K562 (cell line): ENCODE results near the gene ACTBL2. TPM values are rescaled to one million over a fixed set of nuclear protein-coding genes. Genes with fewer than 3 reads are reported as not detected.

Experiments
- ATAC-seq: fragments of 200-7000 bp; cut with Tn5 transposase; 3 replicates; pipeline ENCODE4 v1.9.1; 2020; ENCODE audit warnings: moderate library complexity
- BruUV-seq: library from RNA; stranded (reverse); fragments of 400-500 nt; replicated peaks from 2 replicates; lab custom pipeline; 2021; lab: Mats Ljungman, UMichigan
- CTCF ChIA-PET: fragments of 300-600 bp; formaldehyde crosslinking; extraction: SDS; loops from one replicate; lab custom pipeline; 2021; ENCODE audit warnings: low intra/inter-chr PET ratio; lab: Yijun Ruan, JAX
- POLR2A ChIA-PET: fragments of 300-600, 350-650 bp; sonication (Branson Sonifier 250); formaldehyde crosslinking; extraction: SDS; loops from one replicate; lab custom pipeline; 2021; ENCODE audit warnings: antibody characterized with exemption, inconsistent platforms; lab: Yijun Ruan, JAX
- DNase-seq, 4 experiments: peaks; one replicate each; pipeline versions ENCODE4 v3.0.0 to v3.0.0-alpha.2; 2011 to 2018; ENCODE audit warnings: low spot score in 3 of 4, mixed read lengths in 3 of 4; ENCODE audit errors: extremely low read depth in 1 of 4
- FAIRE-seq: peaks from 2 replicates; lab custom pipeline; 2011; peaks lifted over from hg19 to GRCh38; lab: Jason Lieb, UNC
- H2AFZ ChIP-seq: 2 replicates; pipeline ENCODE4 v1.6.0; 2011; ENCODE audit warnings: low read depth, low read length, control low read depth, inconsistent platforms
- H3K27ac ChIP-seq: fragments of 200-600 bp; 3 replicates; pipeline ENCODE4 v1.8.0; 2011; ENCODE audit warnings: low read depth, mild to moderate bottlenecking, control low read depth, inconsistent platforms, low read length, moderate library complexity, mixed read lengths; ENCODE audit errors: extremely low read depth
- H3K27me3 ChIP-seq, 2 experiments: fragments of 300-600 bp in 1 of 2; 2 replicates in 1 of 2; 3 replicates in 1 of 2; pipeline versions ENCODE4 v1.6.0 to v1.8.0; 2011; ENCODE audit warnings: inconsistent platforms in 2 of 2, low read length in 2 of 2, mild to moderate bottlenecking in 1 of 2, mixed read lengths in 1 of 2, moderate library complexity in 1 of 2; ENCODE audit not compliant: control insufficient read depth in 2 of 2, insufficient read depth in 2 of 2
- H3K36me3 ChIP-seq: fragments of 300-600 bp; 3 replicates; pipeline ENCODE4 v1.8.0; 2011; ENCODE audit warnings: mild to moderate bottlenecking, low read length, inconsistent platforms; ENCODE audit not compliant: control insufficient read depth, insufficient read depth
- H3K4me1 ChIP-seq, 2 experiments: fragments of 200-600 bp in 1 of 2; replicated peaks in 1 of 2; 2 replicates in 1 of 2; 3 replicates in 1 of 2; pipeline versions ENCODE4 v1.5.1 to v1.8.0; 2011; ENCODE audit warnings: inconsistent platforms in 2 of 2, low read length in 2 of 2, mild to moderate bottlenecking in 1 of 2, mixed read lengths in 1 of 2, moderate library complexity in 1 of 2; ENCODE audit not compliant: control insufficient read depth in 2 of 2, insufficient read depth in 2 of 2
- H3K4me2 ChIP-seq: 2 replicates; pipeline ENCODE4 v1.6.1; 2011; ENCODE audit warnings: low read length, control low read depth, inconsistent platforms, mixed read lengths; ENCODE audit not compliant: insufficient read depth
- H3K4me3 ChIP-seq: fragments of 200-600 bp; sonication (generic), shearing (Covaris generic); 2 replicates; pipeline ENCODE4 v1.5.1; 2016; ENCODE audit warnings: control low read depth, inconsistent platforms
- H3K79me2 ChIP-seq: fragments of 200-600 bp; 3 replicates; pipeline ENCODE4 v1.8.0; 2011; ENCODE audit warnings: low read length, inconsistent platforms; ENCODE audit not compliant: control insufficient read depth, insufficient read depth
- H3K9ac ChIP-seq, 2 experiments: 2 replicates each; pipeline versions ENCODE4 v1.6.0 to v1.6.1; 2011; ENCODE audit warnings: low read depth in 2 of 2, low read length in 2 of 2, control low read depth in 1 of 2, inconsistent platforms in 1 of 2, mild to moderate bottlenecking in 1 of 2, mixed read lengths in 1 of 2; ENCODE audit not compliant: insufficient read depth in 1 of 2
- H3K9me1 ChIP-seq: one replicate; pipeline ENCODE4 v1.6.0; 2011; ENCODE audit warnings: inconsistent platforms, mild to moderate bottlenecking, low read length, moderate library complexity; ENCODE audit not compliant: control insufficient read depth, insufficient read depth
- H3K9me3 ChIP-seq: replicated peaks from 2 replicates; pipeline ENCODE4 v1.5.1; 2011; ENCODE audit warnings: low read depth, low read length, inconsistent platforms; ENCODE audit not compliant: control insufficient read depth, insufficient read depth
- H4K20me1 ChIP-seq: replicated peaks from 2 replicates; pipeline ENCODE4 v1.6.1; 2011; ENCODE audit warnings: low read length, inconsistent platforms, mixed read lengths; ENCODE audit not compliant: control insufficient read depth, insufficient read depth
- ESRRB ChIP-seq: fragments of 250-450 bp; sonication (Bioruptor Pico); IDR thresholded peaks from 2 replicates; pipeline ENCODE4 v1.5.0; 2020; ENCODE audit warnings: mild to moderate bottlenecking, moderate library complexity, borderline replicate concordance
- ETV1 ChIP-seq: fragments of 450-650 bp; conservative IDR thresholded peaks from 2 replicates; pipeline ENCODE4 v1.6.1; 2016; ENCODE audit warnings: missing genetic modification characterization, control low read depth, low read depth, missing compliant biosample characterization
- GTF2F1 ChIP-seq: IDR thresholded peaks from 2 replicates; pipeline ENCODE4 v1.6.1; 2011; ENCODE audit warnings: low read depth, low read length, improper control_type of control experiment
- ILK ChIP-seq: fragments of 450-650 bp; IDR thresholded peaks from 2 replicates; pipeline ENCODE4 v1.6.1; 2016; ENCODE audit warnings: missing genetic modification characterization, low read depth, mild to moderate bottlenecking, missing compliant biosample characterization, moderate library complexity, borderline replicate concordance
- JUND ChIP-seq, 2 experiments: IDR thresholded peaks; 2 replicates in 1 of 2; 3 replicates in 1 of 2; pipeline ENCODE4 v1.6.1; 2011; ENCODE audit warnings: borderline replicate concordance in 2 of 2, low read depth in 2 of 2, low read length in 2 of 2, improper control_type of control experiment in 1 of 2, missing biosample characterization in 1 of 2, missing genetic modification characterization in 1 of 2, missing genetic modification reagents in 1 of 2
- MTA2 ChIP-seq: fragments of 450-650 bp; IDR thresholded peaks from 2 replicates; pipeline ENCODE4 v1.6.1; 2016; ENCODE audit warnings: low read depth
- RB1 ChIP-seq: fragments of 450-650 bp; IDR thresholded peaks from 2 replicates; pipeline ENCODE4 v1.6.1; 2017; ENCODE audit warnings: low read depth, mild to moderate bottlenecking
- SAFB2 ChIP-seq: fragments of 200-400 bp; formaldehyde crosslinking; IDR thresholded peaks from 2 replicates; pipeline ENCODE4 v1.6.1; 2018; ENCODE audit warnings: borderline replicate concordance, low read length, low read depth, moderate library complexity; ENCODE audit not compliant: severe bottlenecking
- SIX5 ChIP-seq, 2 experiments: IDR thresholded peaks; 2 replicates each; pipeline ENCODE4 v1.6.1; 2011; ENCODE audit warnings: low read length in 2 of 2, borderline replicate concordance in 1 of 2, low read depth in 1 of 2, mild to moderate bottlenecking in 1 of 2, moderate library complexity in 1 of 2; ENCODE audit not compliant: insufficient read depth in 1 of 2
- SMAD2 ChIP-seq: fragments of 150-350 bp; IDR thresholded peaks from 2 replicates; pipeline ENCODE4 v1.6.1; 2014; ENCODE audit warnings: low read depth, mild to moderate bottlenecking, low read length
- SMARCA4 ChIP-seq: fragments of 450-650 bp; IDR thresholded peaks from 2 replicates; pipeline ENCODE4 v1.6.1; 2016
- ZFP36 ChIP-seq: fragments of 150-350 bp; IDR thresholded peaks from 2 replicates; pipeline ENCODE4 v1.6.1; 2018; ENCODE audit warnings: low read length, low read depth; ENCODE audit not compliant: partially characterized antibody
- ZNF197 ChIP-seq: fragments of 200-800 bp; sonication (Bioruptor generic); IDR thresholded peaks from 2 replicates; pipeline ENCODE4 v1.6.1; 2016; ENCODE audit warnings: low read depth, missing genetic modification characterization, missing compliant biosample characterization
- ZNF561 ChIP-seq: fragments of 450-650 bp; formaldehyde crosslinking; conservative IDR thresholded peaks from 2 replicates; pipeline ENCODE4 v1.4.0; 2020; ENCODE audit warnings: mild to moderate bottlenecking, moderate library complexity
- WGBS: fragments of 100-300 bp; shearing (Covaris generic); methylation state at CpG from one replicate; pipeline ENCODE4 v1.1.6; 2016; ENCODE audit warnings: low coverage, mixed read lengths; ENCODE audit not compliant: insufficient coverage; ENCODE audit errors: missing lambda C conversion rate; 5-methylcytosine and 5-hydroxymethylcytosine counted together
- in situ Hi-C: fragments of 300-500 bp; cut with MboI; formaldehyde crosslinking; loops from 4 replicates; pipeline ENCODE4 v1.15.0; 2018; ENCODE audit warnings: inconsistent platforms, mixed read lengths
- intact Hi-C: fragments of 100-400 bp; cut with micrococcal nuclease; formaldehyde crosslinking; loops from 2 replicates; pipeline ENCODE4 v1.14.2; 2022
- polyA plus RNA-seq, 8 experiments: library from polyadenylated mRNA; depleted of rRNA in 4 of 8; stranded (reverse) in 5 of 8; unstranded in 3 of 8; fragments of >200 nt; fragmentation: Nextera tagmentation in 2 of 8; fragmentation: Illumina TruSeq in 1 of 8; extraction: Ambion mirVana in 2 of 8; extraction: Trizol in 1 of 8; gene quantifications; 2 replicates each; pipeline versions ENCODE4 v1.2.1 to v1.2.3, GENCODE V29; 2011 to 2014; ENCODE audit warnings: inconsistent platforms in 1 of 8, missing spikeins in 1 of 8
- total RNA-seq, 7 experiments: library from RNA; depleted of rRNA in 6 of 7; stranded (reverse); fragments of >200 nt in 6 of 7; fragmentation: Illumina TruSeq in 2 of 7; extraction: Trizol in 2 of 7; gene quantifications; 2 replicates each; pipeline versions ENCODE4 v1.2.1 to v1.2.3, GENCODE V29; 2011 to 2021; ENCODE audit warnings: low replicate concordance in 1 of 7
- TF ChIP-seq, protein P1 (sequence below): fragments of 450-650 bp; IDR thresholded peaks from 2 replicates; pipeline ENCODE4 v1.6.1; 2017; ENCODE audit warnings: antibody characterized with exemption, mild to moderate bottlenecking

ACTBL2 gene
- total and polyA plus RNA-seq, 9 of the 15 experiments (the other 6 are each of a cell fraction or from before 2014, with no cell fraction given): not detected

DNA sequence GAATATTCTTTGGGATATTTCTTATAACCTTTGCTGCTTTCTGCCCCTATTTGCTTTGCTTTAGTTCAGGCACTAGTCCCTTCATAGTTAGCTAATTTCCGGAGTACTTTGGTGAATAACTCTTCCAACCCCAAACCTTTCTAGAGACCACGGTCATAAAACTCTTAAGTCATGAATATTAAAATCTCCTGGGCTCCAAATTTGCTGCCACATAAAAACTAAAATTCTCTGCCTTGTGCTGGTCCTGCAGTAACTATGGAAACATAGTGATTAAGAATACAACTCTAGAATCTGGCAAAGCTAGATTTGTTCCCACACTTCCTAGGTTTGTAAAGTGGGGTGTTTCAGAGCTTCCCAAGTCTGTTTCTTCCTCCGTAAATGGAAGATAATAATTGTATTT, 10.0 kb upstream of the ACTBL2 start:
- Histone ChIP-seq H3K79me2 (no peaks in the 10 kb centered on the region), H3K4me1 (peaks cover 0 to 19% of the 10 kb centered on the region in 2 experiments; a peak in 4 of 5 replicates), H3K36me3 (no peaks in the 10 kb centered on the region), H3K4me2 (no peak overlapping the region), H3K9ac (no peak overlapping the region), H3K9me1 (no peaks in the 10 kb centered on the region), H2AFZ (no peak overlapping the region), H3K4me3 (no peak overlapping the region), H4K20me1 (no peaks in the 10 kb centered on the region), H3K27ac (no peak overlapping the region), H3K27me3 (no peaks in the 10 kb centered on the region), H3K9me3 (no peaks in the 10 kb centered on the region)
- CTCF ChIA-PET: no interaction called here
- WGBS: 24% methylated on average over 3 of the region's 3 CpGs
- BruUV-seq: no TSS peak
- in situ Hi-C loops (loop anchor here (25.0 kb wide), 1 partner anchor 970 kb away; the partner anchor contains the start of gene PLK2), intact Hi-C loops (no loop called here)
- FAIRE-seq (no peak), DNase-seq (no peak), ATAC-seq (no peak)
- POLR2A ChIA-PET: no interaction called here
- TF ChIP-seq ESRRB (CRISPR knock-in tag) (no peak), MTA2 (no peak), SMARCA4 (no peak), ILK (no peak), GTF2F1 (no peak), SMAD2 (no peak), ZFP36 (no peak), SAFB2 (no peak), SIX5 (IDR thresholded peaks at IDR 0.05; ENCODE audit: borderline replicate concordance in 1 of 2, insufficient read depth in 1 of 2, low read depth in 1 of 2, low read length in 2 of 2) (no peak), ZNF561 (CRISPR knock-in tag) (no peak), ZNF197 (CRISPR knock-in tag) (no peak), JUND (IDR thresholded peaks at IDR 0.05; ENCODE audit: borderline replicate concordance, low read depth, low read length) (no peak), JUND (tag; IDR thresholded peaks at IDR 0.05; ENCODE audit: borderline replicate concordance, low read depth, low read length) (no peak), RB1 (no peak), ETV1 (tag) (no peak)
- TF ChIP-seq, protein P1, sequence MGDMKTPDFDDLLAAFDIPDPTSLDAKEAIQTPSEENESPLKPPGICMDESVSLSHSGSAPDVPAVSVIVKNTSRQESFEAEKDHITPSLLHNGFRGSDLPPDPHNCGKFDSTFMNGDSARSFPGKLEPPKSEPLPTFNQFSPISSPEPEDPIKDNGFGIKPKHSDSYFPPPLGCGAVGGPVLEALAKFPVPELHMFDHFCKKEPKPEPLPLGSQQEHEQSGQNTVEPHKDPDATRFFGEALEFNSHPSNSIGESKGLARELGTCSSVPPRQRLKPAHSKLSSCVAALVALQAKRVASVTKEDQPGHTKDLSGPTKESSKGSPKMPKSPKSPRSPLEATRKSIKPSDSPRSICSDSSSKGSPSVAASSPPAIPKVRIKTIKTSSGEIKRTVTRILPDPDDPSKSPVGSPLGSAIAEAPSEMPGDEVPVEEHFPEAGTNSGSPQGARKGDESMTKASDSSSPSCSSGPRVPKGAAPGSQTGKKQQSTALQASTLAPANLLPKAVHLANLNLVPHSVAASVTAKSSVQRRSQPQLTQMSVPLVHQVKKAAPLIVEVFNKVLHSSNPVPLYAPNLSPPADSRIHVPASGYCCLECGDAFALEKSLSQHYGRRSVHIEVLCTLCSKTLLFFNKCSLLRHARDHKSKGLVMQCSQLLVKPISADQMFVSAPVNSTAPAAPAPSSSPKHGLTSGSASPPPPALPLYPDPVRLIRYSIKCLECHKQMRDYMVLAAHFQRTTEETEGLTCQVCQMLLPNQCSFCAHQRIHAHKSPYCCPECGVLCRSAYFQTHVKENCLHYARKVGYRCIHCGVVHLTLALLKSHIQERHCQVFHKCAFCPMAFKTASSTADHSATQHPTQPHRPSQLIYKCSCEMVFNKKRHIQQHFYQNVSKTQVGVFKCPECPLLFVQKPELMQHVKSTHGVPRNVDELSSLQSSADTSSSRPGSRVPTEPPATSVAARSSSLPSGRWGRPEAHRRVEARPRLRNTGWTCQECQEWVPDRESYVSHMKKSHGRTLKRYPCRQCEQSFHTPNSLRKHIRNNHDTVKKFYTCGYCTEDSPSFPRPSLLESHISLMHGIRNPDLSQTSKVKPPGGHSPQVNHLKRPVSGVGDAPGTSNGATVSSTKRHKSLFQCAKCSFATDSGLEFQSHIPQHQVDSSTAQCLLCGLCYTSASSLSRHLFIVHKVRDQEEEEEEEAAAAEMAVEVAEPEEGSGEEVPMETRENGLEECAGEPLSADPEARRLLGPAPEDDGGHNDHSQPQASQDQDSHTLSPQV: no peak
